NCI-H460 (cell line): Measurements from ENCODE around the gene SLC41A2. TPM values are rescaled to one million over a fixed set of nuclear protein-coding genes. Genes with fewer than 3 reads are reported as not detected.
"Not testable (repeated sequence)": the region's sequence is repeated elsewhere in the genome, so short reads cannot be mapped to it uniquely, and the experiment has no call there.

Source experiments
- DNase-seq: peaks from one replicate; pipeline ENCODE4 v3.0.0-alpha.2; 2016; ENCODE audit warnings: low read depth; ENCODE audit errors: extremely low read depth
- polyA plus RNA-seq: library from polyadenylated mRNA; depleted of rRNA; stranded (reverse); fragments of >200 nt; gene quantifications from 2 replicates; pipeline ENCODE4 v1.2.3, GENCODE V29; 2014; cell fraction: nucleus; rRNA removed
- total RNA-seq: library from RNA; depleted of rRNA; stranded (reverse); fragments of >200 nt; shearing (Covaris generic); gene quantifications from 2 replicates; pipeline ENCODE4 v1.2.3, GENCODE V29; 2014; rRNA removed

SLC41A2 gene, protein sequence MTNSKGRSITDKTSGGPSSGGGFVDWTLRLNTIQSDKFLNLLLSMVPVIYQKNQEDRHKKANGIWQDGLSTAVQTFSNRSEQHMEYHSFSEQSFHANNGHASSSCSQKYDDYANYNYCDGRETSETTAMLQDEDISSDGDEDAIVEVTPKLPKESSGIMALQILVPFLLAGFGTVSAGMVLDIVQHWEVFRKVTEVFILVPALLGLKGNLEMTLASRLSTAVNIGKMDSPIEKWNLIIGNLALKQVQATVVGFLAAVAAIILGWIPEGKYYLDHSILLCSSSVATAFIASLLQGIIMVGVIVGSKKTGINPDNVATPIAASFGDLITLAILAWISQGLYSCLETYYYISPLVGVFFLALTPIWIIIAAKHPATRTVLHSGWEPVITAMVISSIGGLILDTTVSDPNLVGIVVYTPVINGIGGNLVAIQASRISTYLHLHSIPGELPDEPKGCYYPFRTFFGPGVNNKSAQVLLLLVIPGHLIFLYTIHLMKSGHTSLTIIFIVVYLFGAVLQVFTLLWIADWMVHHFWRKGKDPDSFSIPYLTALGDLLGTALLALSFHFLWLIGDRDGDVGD
- total RNA-seq, result 8.1 and 9.7 TPM in 2 replicates
- 4.4 and 10.1 TPM in 2 replicates for polyA plus RNA-seq

DNA sequence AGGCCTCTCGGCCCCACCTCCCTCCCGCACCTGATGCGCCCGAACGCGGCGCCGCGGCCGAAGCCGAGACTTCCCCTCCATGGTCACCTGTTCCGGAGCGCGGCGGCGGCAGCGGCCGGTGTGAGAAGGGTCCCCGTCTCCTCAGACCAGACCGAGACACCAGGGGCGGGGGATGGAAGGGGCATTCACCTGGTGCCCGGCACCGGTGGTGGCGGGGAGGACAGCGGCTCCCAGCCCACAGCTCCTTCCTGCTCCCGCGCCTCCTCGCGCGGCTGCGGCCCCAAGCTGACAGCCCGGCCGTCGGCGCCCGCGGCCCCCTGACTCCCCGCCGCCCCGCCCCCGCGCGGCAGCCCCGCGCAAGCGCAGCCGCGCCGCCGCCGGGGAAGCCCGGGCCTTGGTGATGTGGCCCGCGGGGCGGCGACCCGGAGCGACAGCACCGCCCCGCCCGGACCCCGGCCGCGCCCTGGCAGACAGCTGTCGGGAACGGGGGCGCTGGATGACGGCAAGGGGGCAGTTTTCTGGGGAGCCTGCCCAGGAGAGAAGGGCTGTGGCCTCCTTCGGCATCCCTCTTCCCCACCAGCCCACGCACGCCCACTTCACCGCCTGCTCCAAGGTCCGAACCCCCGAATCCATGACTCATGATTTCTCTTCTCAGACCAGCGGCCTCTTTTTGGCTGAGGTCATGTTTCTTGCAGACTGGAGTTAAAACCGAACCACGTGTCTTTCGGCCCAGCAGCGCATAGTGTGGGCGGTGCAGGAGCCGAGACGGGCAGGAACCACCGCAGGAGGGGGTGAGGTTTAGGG is at the start of gene SLC41A2:
Gene SLC41A2, minus strand, starts transcription at position 290 of the 804 bp plus-strand sequence. CDS start 29,763 bp downstream, outside the sequence.
- peak; percentile 76 for DNase-seq

DNA sequence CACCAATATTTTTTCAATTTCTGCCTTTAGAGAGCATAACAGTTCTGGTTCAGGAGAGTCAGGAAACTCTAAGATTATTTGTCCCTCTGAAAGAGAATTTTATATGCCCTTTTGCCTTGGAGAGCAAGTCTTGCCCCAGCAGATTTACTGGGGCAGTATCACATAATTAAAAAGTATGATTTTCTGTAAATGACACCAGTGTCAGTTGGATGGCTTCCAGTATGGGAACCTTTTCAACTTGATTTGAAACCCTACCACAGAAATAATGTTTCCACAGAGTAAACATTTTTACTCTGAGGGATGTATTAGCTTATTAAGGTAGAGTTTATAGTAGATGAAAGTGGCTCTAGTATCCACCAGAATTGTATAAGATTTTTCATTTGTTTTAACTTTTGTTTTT is 43.4 kb upstream of the SLC41A2 start:
- no peak for DNase-seq

DNA sequence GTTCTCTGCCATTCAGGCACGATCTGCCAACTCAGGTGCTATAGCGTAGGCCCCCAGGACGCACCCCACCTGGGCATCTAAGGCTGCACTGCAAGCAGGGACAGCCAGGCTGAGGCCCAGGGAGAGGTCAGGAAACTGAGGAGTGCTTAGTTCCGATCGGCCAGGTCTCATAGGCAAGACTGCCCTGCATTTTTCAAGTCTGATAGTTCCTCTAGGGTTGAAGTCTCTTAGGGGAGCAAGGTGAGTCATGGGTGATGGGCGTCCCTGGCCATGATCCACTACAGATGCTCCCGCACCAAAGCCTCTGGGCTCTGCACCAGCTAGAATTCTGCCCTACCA is 41.2 kb upstream of the SLC41A2 start:
- no peak for DNase-seq

DNA sequence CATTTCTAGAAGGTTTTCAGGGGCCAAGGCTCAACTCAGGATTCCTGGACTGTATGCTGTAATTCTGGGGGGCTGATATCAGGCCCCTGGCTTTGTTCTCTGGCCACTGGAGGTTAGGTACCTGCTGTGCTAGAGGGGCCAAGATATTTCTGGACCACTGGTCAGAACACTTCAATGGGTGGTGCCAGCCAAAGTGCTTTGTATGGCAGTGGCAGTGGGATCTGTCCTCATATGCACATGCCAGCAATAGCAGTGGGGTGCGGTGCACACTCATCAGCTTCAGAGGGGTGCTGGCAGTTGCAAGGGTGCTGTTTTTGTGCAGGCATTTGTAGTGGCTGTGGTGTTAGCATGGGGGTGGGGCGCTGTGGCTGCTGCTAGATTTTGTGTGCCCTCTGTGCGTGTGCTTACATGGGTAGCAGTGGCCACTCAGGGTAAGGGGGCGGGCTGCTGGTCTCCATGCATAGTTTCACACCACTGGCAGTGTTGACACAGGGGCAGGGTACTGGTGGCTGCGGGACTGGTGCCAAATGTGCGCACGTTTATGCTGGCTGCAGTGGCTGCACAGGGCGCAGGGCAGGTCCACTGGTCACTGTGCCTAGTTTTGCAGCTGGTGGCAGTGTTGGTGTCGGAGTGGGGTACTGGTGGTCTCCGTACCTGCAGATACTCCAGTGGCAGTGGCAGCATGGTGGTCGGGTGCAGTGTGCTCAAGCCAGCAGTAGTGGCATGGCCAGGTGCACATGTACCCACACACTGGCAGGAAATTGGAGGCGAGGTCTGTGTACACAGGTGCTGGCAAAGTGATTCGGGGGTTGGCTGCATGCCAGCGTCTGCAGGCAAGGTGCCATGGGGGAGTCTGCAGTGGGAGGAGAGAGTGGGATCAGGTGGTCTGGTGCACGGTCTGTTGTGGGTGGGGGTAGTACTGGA is 40.6 kb upstream of the SLC41A2 start:
- no peak for DNase-seq

DNA sequence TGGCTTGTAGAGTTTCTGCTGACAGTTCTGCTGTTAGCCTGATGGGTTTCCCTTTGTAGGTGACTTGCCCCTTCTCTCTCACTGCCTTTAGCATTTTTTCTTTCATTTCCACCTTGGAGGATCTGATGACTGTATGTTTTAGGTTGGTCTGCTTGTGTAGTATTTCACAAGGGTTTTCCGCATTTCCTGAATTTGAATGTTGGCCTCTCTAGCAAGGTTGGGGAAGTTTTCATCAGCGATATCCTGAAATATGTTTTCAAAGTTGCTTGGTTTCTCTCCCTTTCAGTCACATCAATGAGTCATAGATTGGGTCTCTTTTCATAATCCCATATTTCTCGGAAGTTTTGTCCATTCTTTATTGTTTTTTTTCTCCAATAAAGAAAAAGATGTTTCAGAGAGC is 39.5 kb upstream of the SLC41A2 start:
- DNase-seq, result no peak

DNA sequence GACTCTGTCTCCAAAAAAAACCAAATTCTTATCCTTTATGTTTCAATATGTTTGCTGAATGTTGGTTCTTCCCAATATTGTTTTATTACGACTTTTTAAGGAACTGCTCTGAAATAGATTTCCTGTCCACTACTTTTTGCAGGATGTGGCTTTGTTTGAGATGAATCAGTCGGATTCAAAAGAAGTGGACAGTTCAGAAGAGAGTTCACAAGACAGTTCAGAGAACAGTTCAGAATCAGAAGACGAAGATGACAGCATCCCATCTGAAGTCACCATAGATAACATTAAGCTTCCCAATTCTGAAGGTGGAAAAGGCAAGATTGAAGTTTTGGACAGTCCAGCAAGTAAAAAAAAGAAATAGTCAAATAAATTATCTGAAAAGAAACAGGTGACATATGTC is 36.2 kb upstream of the SLC41A2 start:
- no peak for DNase-seq

DNA sequence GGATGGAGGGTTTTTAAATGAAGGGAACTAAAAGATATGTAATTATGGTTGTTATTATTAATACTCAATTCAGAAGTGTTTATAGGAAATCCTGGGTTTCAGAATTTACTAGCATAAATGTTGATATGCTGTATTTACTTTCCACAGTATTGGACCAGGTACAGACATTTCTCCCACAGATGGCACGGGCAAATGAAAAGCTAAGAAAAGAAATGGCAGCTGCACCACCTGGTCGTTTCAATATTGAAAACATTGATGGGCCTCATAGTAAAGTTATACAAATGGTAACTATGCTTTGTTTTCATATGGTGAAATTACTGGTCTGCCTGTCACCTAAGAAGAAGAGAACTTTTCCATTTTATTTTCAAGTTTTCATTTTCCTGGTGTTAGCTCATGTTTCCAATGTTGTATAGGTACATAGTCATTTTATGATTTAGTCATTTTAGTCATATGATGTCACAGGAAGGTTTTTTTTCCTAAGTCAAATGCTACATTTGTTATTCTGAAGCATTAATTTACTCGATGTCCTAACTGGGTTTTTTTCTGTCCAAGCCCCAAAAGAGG is 33.6 kb upstream of the SLC41A2 start:
- no peak for DNase-seq

DNA sequence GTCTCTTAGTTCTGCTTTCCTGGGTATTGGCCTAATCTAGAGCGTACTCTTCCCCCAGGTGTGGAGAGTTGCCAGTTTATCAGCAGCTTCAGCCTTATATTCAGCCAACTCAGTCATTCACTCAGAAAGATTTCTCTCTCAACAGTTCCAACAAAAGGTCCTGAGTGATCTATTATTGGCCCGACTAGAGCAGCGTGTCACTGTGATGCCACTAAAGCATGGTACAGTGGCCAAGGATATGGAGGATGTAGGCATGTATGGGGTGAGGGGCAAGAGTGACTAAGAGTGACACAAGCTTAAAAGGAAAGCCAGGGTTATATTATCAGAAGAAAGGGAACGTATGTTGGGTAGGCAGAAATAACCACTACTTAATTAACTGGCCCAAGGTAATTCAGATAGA is 32.9 kb upstream of the SLC41A2 start:
- no peak for DNase-seq

DNA sequence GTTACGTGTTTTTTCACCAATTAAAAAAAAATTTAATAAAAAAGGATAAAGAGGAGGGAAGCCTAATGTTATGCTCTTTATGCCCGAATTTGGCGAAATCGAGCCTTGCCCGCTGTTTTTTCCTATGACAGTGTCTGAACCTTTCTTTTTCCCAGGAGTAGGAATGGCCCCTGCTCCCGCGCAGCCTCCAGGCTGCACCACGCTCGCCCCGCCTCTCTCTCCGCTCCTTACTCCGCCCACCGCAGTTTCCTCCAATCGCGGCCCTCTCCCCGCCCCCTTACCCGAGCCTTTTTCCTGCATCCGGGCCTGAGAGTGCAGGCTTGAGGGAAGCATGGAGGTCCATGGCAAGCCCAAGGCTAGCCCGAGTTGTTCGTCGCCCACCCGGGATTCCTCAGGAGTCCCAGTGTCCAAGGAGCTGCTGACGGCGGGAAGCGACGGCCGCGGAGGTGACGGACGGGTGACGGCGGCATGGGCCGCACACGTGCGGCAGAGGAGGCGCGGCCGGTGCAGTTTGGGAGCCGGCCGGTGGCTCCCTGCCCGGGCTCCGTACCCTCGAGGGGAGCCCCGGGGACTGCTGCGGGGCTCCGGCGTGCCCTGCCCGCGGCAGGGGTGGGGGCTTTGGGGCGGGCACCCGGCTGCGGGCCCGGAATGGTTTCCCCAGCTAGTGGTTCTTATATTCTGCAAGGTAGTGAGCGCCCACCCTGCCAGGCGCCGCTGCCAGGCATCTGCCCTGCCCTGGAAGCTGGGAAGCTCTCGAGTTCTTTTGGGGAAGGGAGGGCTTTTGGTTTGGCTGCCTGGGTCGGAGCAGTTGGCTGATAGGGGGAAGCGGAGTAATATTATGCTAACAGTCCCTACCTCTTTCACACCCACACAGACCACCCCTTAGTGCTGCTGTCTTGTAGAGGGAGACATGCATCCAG is 28.2 kb upstream of the SLC41A2 start, which contains the start of gene NOPCHAP1:
Gene NOPCHAP1, plus strand, starts transcription at position 295 of the 920 bp plus-strand sequence. Its CDS starts 37 bp downstream, at position 332.
- DNase-seq, result peak; percentile 90

DNA sequence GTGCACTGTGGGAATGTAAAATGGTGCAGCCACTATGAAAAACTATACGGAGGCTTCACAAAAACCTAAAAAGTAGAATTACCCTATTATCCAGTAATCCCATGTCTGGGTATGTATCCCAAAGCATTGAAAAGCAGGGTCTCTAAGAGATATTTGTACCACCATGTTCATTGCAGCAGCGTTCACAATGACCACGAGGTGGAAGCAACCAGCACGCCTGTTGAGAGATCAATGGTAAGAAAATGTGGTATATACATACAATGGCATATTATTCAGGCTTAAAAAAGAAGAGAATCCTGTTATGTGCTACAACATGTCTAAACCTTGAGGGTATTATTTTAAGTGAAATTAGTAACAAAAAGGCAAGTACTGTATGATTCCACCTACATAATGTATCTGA is 27.1 kb upstream of the SLC41A2 start:
- no peak for DNase-seq

DNA sequence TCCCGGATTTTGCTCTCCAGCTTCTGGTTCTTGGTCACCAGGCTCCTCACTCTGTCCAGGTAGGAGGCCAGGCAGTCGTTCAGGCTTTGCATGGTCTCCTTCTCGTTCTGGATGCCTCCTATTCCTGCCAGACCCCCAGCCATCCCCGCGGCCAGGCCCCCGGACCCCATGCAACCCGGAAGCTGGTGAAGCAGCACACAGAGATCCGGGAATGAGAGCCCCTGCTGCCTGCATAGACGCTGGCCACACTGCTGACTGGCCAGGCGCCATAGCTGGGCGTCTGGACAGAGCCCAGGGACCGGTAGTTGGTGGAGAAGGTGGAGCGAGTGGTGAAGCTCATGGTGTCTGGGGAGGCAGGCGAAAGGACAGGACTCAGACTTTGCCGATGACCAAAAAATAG is 19.6 kb upstream of the SLC41A2 start:
- not testable (repeated sequence) for DNase-seq

DNA sequence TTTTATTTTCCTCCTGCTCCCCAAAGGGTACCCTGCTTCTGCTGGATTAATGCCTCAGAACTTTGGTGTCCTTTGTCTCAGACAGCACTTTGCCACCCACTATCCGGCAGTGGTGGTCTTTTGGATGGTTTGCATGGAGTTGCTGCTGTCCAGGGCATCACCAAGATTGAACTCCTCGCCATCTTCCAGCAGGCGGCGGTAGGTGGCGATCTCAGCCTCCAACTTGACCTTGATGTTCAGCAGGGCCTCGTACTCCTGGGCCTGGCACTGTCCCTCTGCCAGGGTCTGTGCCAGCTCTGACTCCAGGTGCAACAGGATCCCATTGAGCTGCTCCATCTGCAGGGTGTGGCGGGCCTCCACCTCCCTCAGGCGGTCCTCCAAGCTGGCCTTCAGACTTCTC is 18.6 kb upstream of the SLC41A2 start:
- no peak for DNase-seq

DNA sequence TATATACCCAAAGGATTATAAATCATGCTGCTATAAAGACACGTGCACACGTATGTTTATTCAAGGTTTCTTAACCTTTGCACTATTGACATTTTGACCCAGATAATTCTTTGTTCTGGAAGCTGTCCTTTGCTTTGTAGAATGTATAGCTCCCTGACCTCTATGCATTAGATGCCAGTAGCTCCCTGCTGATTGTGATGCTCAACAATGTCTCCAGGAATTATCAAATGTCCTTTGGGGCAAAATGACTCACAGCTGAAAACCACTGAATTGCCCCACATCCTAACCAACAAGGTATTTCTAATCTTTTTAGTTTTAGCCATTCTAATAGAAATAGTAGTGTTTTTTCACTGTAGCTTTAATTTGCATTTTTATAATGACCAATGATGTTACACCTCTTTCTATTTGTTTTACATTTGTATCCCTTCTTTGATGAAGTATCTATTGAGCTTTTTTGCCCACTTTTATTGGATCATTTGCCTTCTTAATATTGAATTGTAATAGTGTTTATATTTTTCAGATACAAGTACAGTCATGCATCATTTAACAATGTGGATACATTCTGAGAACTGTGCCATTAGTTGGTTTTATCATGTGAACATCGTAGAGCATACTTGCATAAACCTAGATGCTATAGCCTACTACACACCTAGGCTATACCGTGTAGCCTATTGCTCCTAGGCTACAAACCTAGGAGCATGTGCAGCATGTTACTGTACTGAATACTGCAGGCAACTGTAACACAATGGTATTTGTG is 17.7 kb upstream of the SLC41A2 start:
- no peak for DNase-seq

DNA sequence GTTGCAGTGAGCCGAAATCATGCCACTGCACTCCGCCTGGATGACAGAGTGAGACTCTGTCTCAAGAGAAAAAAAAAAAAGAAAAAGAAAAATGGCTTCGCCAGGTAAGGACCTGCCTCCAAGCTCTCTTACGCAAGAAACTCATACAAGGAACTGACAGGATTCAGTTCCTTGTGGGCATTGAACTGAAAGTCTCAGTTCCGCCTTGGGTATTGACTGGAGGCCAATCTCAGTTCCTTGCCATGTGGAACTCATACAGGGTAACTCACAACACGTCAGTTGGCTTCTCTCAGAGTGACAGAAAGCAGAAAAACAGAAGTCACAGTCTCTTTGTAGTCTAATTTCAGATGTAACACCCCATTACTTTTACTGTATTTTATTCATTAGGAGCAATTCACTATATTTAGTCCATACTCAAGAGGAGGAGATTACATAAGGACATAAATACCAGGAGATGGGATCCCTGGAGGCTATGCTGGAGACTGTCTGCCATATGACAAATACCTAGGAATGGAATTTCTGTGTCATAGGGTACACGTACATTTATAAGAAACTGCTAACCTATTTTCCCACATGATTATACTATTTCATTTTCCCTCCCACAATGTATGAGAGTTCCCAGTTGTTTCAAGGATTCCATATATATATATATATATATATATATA is 16.7 kb upstream of the SLC41A2 start:
- no peak for DNase-seq

DNA sequence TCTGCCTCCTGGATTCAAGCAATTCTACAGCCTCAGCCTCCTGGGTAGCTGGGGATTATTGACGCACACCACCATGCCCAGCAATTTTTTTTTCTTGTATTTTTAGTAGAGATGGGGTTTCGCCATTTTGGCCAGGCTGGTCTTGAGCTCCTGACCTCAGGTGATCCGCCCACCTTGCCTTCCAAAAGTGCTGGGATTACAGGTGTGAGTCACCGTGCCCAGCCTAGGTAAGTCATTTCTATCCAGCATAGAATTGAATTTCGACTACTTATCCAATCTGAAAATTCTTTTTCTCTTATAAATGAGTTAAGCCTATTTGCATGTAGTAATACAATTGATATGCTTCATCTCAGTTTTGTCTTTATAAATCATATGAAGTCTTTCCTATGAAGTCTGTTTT is 15.2 kb upstream of the SLC41A2 start:
- no peak for DNase-seq

DNA sequence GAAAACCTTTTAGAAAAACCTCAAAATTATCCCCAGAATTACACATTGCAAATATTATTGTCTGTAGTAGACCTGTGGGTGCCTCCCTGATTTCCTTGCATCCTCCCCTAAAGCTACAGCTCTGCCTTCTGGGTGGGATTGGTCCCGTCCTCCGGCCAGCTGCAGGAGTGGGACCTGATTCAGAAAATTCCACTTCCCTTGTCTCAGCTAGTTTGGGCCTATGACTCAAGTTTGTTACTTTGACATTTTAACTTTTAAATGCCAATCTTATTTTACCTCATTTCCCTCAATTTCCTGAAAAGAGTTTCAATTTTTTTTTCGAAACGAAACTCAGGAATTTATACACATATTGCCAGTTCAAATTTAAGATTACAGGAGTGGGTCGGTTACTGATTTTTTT is 13.2 kb upstream of the SLC41A2 start:
- no peak for DNase-seq

DNA sequence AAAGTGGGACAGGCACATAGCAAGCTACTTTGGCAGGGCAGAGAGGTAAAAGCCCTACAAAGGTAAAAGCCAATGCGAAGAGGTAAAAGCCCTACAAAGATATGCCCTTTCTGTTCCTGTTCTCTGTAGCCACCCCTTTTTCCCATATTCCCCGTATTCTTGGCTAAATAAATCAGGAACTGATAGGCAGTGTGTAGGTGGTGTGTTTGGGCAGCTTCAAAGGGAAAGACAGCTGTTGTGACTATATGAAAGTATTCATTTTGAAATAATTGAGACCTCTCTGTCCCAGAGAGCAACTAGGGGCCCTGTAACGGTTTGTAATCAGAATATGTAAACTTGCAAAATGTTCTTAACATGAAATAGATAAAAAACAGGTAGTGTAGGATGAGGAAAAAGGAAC is 11.3 kb upstream of the SLC41A2 start:
- no peak for DNase-seq

DNA sequence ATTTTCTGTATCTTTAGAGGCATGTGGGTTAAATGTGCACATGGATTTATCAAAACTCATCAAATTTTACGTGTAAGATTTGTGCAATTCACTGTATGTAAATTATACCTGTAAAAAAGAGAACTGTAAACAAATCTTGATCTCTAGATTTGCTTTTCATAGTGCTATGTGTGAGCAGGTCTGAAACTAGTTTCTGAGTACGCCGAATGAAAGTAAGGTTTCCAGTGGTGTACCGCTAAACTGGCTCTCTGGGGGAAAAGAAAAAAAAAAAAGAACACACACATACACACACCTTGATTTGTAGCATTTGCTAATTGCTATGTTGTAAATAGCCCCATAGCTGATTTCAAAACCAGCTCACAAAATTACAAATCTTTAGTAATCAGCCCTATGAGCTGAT is 8.6 kb upstream of the SLC41A2 start:
- DNase-seq, result no peak
